Fibroblast of peridontal ligament (primary cell): ENCODE measurements around the gene USP46.

Experiments used
- DNase-seq: peaks from one replicate; pipeline ENCODE4 v3.0.0-alpha.2; 2010; ENCODE audit errors: extremely low read depth

The USP46 gene

GRCh38 chr4:52573551-52573950 is 85.5 kb downstream of the USP46 start:
- DNase-seq = peak; percentile 18

- DNase-seq = peak; percentile 86
These were observed 86.1 kb downstream of the USP46 start for GRCh38 chr4:52572936-52573485.

- DNase-seq = no peak
These were observed 90.8 kb downstream of the USP46 start for GRCh38 chr4:52568351-52568750.

GRCh38 chr4:52566136-52567031 is 92.7 kb downstream of the USP46 start:
- DNase-seq = peak; percentile 47

- DNase-seq = peak; percentile 10
These were observed 98.2 kb downstream of the USP46 start for GRCh38 chr4:52560844-52561280.

GRCh38 chr4:52555356-52555716 is 103.8 kb downstream of the USP46 start:
- no peak for DNase-seq

GRCh38 chr4:52554612-52555355 is 104.3 kb downstream of the USP46 start:
- DNase-seq = no peak

GRCh38 chr4:52552778-52553177 is 106.3 kb downstream of the USP46 start:
- no peak for DNase-seq

GRCh38 chr4:52551487-52551886 is 107.6 kb downstream of the USP46 start:
- DNase-seq = no peak

GRCh38 chr4:52550186-52550585 is 108.9 kb downstream of the USP46 start:
- DNase-seq = no peak

GRCh38 chr4:52548818-52549570 is 110.1 kb downstream of the USP46 start:
- no peak for DNase-seq

GRCh38 chr4:52546449-52546848 is 112.7 kb downstream of the USP46 start:
- DNase-seq = no peak

- DNase-seq = peak; percentile 78
These were observed 113.7 kb downstream of the USP46 start for GRCh38 chr4:52545099-52546069.
